ENCODE measurements around the gene NFX1. TPM values are rescaled to one million over a fixed set of nuclear protein-coding genes. Genes with fewer than 3 reads are reported as not detected.

The NFX1 gene
- total and polyA plus RNA-seq, 9 of the 15 experiments (the other 6 are each of a cell fraction or from before 2014, with no cell fraction given), result 8.8 to 38.9 (median 26.8) TPM

- no peaks in the 10 kb centered on the region for H3K9me1 ChIP-seq (ENCODE audit: control insufficient read depth, insufficient read depth, low read length)
- H3K9me3 ChIP-seq (replicated peaks; ENCODE audit: control insufficient read depth, insufficient read depth, low read depth, low read length), result no peaks in the 10 kb centered on the region
- H3K79me2 ChIP-seq (ENCODE audit: control insufficient read depth, insufficient read depth, low read length), result peaks cover 4% of the 10 kb centered on the region
- H4K20me1 ChIP-seq (replicated peaks; ENCODE audit: control insufficient read depth, insufficient read depth, low read length), result no peaks in the 10 kb centered on the region
- no peak overlapping the region for H3K9ac ChIP-seq (ENCODE audit: insufficient read depth in 1 of 2, low read depth in 2 of 2, low read length in 2 of 2)
- WGBS (ENCODE audit: insufficient coverage, low coverage, missing lambda C conversion rate), result 73% methylated on average over 3 of the region's 3 CpGs
- no TSS peak for BruUV-seq (replicated peaks)
- in situ Hi-C loops (cut with MboI), result no loop called here
- H3K36me3 ChIP-seq (ENCODE audit: control insufficient read depth, insufficient read depth, low read length), result peaks cover 96% of the 10 kb centered on the region
- intact Hi-C loops (cut with micrococcal nuclease), result no loop called here
- ChIA-PET CTCF (ENCODE audit: low intra/inter-chr PET ratio) (no interaction called here), POLR2A (interaction anchor here (0.6 kb wide), 1 partner anchor 152 kb away, joined by 3 read pairs; no protein-coding TSS in a partner anchor)
- no peaks in the 10 kb centered on the region for H3K4me1 ChIP-seq (replicated peaks in 1 of 2; ENCODE audit: control insufficient read depth in 2 of 2, insufficient read depth in 2 of 2, low read length in 2 of 2)
- no peak for ATAC-seq
- no peak for FAIRE-seq
- DNase-seq (ENCODE audit: extremely low read depth in 1 of 4, low spot score in 3 of 4), result no peak
- H3K27me3 ChIP-seq (ENCODE audit: control insufficient read depth in 2 of 2, insufficient read depth in 2 of 2, low read length in 2 of 2), result no peaks in the 10 kb centered on the region
- no peak overlapping the region for H3K27ac ChIP-seq (ENCODE audit: extremely low read depth, low read depth, low read length)
- no peak overlapping the region for H3K4me3 ChIP-seq
- no peak overlapping the region for H3K4me2 ChIP-seq (ENCODE audit: insufficient read depth, low read length)
- no peak for TF ChIP-seq TSC22D4 (tag; IDR thresholded peaks at IDR 0.05)
- TF ChIP-seq HNRNPLL (IDR thresholded peaks at IDR 0.05; ENCODE audit: low read depth, low read length, poor library complexity, severe bottlenecking), result no peak
- no peak for TF ChIP-seq CC2D1A (IDR thresholded peaks at IDR 0.05)
- no peak for TF ChIP-seq ZNF695 (CRISPR knock-in tag; IDR thresholded peaks at IDR 0.05)
- no peak for TF ChIP-seq CREB3 (tag; conservative IDR thresholded peaks at IDR 0.05; ENCODE audit: low read depth)
- TF ChIP-seq ZNF79 (CRISPR knock-in tag; IDR thresholded peaks at IDR 0.05; ENCODE audit: low read depth), result no peak
- no peak for TF ChIP-seq TBL1XR1 (IDR thresholded peaks at IDR 0.05; ENCODE audit: low read length in 2 of 2)
- TF ChIP-seq POLR2AphosphoS2 (IDR thresholded peaks at IDR 0.05; ENCODE audit: low read length), result no peak
- TF ChIP-seq ARHGAP35 (IDR thresholded peaks at IDR 0.05; ENCODE audit: partially characterized antibody), result no peak
- no peak for TF ChIP-seq ZBTB9 (CRISPR knock-in tag; IDR thresholded peaks at IDR 0.05)
- no peak for TF ChIP-seq MCM3 (IDR thresholded peaks at IDR 0.05)
- TF ChIP-seq E2F1 (CRISPR knock-in tag; IDR thresholded peaks at IDR 0.05), result no peak
- TF ChIP-seq SMC3 (conservative IDR thresholded peaks at IDR 0.05; ENCODE audit: insufficient read depth, low read depth, low read length), result no peak
- TF ChIP-seq ZNF75A (CRISPR knock-in tag; IDR thresholded peaks at IDR 0.05), result no peak
- no peak for TF ChIP-seq GMEB1 (CRISPR knock-in tag; IDR thresholded peaks at IDR 0.05)
- no peak overlapping the region for H2AFZ ChIP-seq (ENCODE audit: low read depth, low read length)
These were observed 15.7 kb downstream of the NFX1 start for GRCh38 chr9:33306037-33306436.

Measured in K562 (cell line).